HG03025 (cell line): ENCODE measurements around the gene CASZ1.

Experiments used
- ATAC-seq: cut with Tn5 transposase; IDR thresholded peaks from one replicate; pipeline ENCODE4 v1.9.1; 2021; ENCODE audit warnings: mild to moderate bottlenecking, moderate library complexity; ENCODE audit not compliant: unreplicated experiment, low FRiP score

The CASZ1 gene

DNA sequence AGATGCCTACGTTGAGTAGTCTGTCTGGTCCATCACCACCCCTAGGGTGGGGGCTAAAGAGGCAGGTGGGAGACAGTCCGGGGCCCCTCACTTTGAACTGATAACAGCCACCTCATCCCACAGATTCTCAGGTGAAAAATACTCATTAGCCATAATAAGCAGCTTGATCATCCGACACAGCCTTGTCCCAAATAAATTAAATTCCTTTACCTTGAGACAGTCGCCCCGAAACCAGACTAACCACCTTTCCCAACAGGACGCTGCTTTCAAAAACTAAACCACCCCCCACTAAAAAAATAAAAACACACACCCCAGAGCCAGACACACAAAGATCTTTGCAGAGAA lies 103.3 kb downstream of the CASZ1 start:
- ATAC-seq: no peak

DNA sequence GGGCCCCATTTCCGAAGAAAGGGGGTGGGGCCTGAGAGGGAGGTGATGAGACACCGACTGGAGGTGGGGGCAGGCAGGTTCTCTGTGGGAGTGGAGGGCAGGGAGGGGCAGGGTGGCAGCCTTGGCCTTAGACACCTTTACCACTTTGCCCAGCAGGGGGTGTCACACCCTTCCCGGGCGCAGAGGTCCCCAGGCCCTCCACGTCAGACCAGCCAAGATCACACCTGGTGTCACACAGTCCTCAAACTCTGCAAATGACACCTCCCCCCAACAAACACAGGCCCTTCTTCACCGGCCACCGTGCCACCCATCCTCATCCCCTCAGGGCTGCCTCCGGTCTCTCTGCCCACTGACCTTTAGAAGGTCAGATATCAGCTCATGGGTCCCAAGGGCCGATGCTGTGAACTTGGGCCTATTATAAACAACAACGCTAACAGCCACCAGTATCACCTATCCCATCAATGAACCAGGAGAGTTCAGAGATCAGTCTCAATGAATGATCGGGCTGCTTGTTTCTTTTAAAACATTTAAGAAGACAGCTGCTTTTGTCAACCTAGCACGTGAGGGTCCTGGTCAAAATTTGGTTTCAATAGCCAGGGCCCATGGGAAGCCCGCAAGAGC lies 103.9 kb downstream of the CASZ1 start:
- ATAC-seq: no peak

DNA sequence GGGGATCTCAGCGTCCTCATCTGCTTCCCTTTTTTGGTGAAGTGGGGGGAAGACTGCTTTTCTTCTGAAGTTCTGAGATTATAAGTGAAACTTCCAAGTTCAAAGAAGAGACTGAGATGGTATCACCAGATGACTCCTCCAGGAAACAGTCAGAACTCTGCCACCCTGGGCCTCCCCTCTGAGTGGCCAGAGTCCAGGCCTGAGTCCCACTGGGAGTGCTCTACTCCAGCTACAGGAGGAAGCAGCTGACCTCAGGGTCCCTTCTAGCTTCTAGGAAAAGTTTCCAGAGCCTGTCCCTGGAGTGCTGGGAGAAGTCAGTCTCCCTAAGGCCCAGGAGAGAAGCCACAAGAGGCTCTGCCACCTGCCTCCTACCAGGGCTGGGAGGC lies 104.7 kb downstream of the CASZ1 start:
- ATAC-seq: no peak

DNA sequence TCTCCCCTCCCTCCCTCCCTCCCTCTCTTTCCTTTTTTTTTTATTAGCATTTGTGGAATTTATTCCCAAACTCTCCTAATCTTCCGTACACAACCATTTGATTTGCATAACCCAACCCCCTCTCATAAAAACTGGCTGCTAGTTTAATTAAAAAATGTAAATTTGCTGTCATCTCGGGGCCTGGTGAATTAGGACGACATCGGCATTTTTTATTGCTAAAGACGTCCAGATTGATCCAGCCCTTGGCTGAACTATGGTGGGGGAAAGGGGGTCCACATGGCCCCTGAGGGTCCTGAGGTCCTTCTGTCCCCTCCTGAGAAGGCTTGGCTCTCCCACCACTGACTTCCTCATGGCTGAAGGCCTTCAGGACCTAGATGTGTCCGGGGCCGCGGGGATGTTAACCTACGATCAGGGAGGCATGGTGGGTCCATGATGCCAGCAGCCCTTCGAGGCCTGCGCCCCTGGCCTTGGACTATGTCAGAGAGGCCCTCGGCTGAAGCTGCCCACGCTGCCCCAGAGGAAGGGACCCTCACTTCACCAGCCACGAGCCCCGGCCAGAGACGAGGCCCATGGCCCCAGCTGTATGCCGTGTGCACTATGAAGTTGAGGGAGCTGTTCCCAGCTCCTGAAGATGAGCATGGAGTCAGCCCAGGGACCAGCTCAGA lies 105.2 kb downstream of the CASZ1 start:
- ATAC-seq: no peak

DNA sequence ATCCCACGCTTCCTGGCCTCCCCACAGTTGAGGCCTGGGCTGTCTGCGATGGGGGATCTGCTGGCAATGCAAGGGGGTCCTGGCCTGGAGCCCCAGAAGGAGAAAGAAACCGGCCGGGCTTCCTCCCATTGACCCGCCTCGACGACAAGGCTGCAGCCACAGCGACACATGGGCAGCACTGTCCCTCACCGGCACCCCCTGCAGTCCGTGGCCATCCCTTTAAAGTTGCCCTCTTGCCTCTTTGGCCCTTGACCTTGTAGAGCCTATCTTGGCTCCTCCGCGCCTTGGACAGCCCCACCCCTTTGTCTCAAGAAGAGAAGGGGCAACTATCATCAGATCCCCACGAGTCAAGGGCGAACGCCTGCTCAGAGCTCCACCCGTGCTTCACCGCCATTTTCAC lies 106.0 kb downstream of the CASZ1 start:
- ATAC-seq: no peak

DNA sequence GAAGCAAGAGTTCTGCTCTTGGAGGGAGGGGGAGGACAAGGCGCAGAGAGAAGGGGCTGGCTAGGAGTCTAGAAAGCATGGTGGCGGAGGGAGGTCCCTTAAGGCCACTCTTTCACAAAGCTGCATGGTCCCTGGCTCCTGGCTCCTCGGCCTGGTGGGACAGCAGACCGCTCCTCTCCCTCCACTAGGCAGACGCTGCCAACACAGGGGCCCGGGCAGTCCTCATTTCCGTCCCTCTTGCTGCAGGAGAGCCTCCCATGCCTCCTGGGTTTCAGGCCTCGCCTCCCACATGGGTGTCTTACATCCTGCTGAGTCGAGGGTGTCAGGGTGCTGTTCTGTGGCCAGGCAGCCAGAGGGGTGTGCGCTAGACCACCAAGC lies 108.0 kb downstream of the CASZ1 start:
- no peak for ATAC-seq

DNA sequence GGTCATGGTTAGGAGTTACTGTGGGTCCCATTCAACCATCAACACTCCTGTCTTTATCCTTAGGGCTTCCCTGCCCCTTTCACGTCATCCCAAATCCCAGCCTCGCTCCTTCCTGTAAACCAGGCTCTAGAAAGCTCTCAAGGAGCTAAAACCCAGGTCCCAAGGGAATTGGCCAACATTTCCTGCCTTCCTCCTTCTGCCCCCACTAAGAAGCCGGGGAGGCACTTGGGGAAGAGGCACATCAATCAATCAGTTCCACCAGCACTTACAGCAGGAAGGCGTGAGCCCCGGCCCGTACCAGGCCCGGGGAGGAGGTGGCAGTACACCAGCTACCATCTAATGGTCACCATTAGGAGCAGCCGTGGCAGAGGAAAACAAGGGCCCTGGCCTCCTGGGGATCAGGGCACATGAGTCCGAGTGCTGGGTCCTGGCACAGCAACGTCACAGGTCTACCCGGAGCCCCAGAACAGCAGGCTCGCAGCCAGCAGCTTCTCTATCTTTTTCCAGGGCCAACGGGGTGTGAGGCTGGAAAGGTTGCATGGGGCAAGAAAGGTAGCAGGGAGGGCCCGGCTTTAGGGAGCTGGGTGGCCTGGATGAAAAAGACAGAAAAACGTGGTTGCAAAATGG lies 108.6 kb downstream of the CASZ1 start:
- ATAC-seq: no peak

DNA sequence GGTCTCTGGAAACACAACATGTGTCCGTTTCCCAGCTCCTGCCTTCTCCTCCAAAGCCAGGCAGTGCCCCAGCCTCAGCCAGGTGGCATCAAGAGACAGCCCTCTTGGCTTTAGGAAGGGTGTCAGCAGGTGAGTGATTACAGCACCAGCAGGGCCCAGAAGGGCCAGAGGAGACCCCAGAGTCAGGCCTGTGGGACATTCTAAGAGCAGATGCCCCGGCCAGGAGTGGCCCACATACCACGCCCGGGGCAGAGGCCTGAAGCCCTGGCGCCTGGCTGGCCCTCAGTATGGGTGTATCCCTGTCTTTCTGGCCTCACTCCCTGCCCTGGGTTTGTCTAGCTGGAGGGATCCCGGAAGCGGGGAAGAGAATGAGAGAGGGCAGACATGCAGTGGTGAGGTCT lies 109.2 kb downstream of the CASZ1 start:
- no peak for ATAC-seq

DNA sequence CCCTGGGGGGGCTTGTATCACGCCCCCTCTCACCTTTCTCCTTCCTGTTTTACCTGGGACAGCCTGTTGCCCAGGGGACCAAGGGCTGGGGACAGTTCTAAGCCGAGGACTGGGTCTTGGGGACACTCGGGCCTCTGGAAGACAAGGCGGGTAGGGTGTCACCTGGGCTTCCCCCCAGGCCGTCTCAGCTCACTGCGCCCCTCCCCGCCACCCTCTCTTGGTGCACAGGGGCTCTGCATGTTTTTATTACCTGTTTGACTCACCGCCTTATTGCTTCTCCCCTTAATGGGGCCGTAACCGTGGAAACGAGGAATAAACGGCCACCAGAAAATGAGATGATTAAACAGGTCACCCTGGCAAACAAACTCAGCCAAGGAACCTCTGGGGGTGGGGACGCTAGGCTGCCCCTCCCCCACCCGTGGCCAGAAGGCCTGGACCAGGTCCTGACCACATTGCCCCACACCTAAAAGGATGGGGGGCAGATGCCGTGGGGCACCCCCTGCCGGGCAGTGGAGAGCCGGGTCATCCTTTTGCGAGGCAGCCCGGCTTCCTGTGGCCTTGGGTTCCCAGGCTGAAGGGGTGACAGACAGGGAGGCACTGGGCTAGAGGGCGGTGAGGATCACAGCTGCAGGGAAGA lies 109.9 kb downstream of the CASZ1 start:
- ATAC-seq: no peak

DNA sequence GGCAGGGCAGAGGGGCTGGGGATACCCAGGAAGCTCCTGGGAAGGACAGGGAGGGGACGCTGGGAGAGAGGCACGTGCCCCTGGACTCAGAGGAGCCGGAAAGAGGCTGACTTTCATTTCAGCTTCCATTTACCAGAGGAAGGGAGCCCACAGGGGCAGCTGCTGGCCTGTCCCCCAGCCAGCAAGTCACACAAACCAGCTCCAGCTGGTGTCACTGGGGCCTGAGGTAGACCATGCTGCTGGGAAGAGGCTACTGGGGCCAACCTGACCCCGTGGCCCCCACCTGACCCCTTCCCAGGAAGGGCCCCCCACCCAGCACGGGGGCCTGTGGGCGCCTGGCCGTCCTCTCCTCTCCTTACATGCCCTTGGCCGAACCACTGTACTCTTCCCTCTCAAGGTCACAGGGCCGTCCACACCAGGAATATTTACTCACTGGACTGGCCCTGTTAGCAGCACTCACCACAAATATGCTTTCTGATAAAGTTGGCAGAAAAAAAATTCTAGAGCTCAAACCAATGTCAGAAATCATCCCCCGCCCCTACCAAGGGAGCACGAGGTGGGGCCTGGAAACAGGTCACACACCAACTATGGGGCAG lies 110.5 kb downstream of the CASZ1 start:
- ATAC-seq: no peak

DNA sequence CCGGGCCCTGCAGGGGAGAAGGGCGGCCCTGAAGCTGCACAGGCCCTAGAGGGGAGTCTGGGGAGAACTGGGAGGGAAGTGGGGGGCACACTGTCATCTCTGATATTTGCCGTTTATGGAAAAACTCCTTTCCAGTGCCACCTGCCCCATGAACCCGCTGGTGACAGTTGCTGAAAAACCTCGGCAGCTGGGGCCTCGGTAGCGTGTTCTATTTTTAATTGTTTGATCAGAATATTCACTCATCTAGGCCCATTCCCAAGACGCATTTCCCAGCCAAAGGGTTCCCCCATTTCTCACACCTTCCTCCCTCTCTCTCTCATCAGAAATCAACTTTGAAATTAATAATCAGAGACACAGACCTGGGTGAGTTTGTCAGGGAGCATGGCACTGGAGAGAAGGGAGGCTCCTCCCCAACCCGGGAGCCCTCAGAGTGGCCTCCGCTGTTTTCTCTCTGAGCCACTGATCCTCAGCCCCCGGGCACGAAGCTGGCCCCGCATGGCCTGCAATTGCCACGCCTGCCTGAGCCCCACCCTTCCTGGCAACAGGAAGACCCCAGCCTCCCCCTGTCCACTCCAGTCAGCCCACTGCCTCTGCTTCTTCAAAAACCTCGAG lies 111.1 kb downstream of the CASZ1 start:
- ATAC-seq: no peak

DNA sequence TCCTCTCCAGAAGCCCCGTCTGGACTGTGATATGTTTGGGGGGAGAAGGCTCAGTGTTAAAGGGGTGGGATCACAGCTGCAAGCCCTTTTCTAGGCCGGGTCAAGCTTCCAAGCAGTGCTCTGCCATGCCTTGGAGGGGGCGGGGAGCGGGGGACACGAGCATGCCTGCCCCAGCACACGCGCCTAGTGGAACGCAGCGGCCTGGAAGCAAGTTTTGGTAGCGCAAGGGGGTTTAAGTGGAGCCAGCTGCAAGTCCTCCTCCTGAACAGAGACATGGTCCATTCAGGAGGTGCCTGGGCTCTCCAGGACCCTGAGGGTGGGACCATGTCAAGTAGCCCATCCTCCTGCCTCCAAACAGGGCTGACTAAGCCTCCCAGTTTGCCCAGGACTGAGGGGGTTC lies 112.2 kb downstream of the CASZ1 start:
- no peak for ATAC-seq

DNA sequence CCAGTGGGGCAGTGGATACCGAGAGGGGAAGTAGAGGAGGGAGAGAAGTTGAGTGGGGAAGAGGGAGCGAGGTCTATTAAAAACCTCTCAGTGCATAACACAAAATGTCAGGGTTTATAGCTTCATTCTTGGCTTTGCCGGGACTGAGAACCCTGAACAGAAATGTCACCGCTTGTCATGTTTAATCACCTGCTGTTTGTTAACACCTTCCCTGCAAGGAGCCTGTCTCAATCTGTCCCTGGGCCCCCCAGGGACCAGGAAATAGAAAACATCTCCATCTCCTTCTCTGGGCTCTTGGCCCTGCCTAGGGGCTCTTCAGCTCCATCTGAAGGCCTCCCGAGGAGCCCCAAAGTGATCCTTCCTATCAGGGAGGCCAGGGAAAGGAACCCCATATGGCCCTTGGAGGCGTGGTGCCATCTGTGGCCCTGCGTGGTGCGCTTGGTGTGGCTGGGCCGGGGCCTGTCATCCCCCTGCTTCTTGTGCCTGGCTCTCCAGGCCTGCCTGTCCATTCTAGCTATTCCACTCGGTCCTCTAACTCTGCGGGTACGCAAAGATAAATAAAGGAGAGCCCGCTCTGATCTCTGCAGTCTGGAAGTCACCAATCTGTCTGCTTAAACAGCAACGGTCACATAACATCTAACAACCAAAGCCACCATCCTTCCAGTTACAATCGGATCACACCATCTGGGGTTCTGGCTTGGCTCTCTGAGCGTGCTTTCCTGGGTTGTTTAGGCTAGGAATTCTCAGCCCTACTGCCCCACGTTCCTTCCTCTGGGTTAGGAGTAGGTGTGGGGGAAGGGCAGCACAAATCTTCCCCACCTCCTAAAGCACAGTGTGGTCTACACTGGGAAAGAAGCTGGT lies 113.8 kb downstream of the CASZ1 start:
- no peak for ATAC-seq

DNA sequence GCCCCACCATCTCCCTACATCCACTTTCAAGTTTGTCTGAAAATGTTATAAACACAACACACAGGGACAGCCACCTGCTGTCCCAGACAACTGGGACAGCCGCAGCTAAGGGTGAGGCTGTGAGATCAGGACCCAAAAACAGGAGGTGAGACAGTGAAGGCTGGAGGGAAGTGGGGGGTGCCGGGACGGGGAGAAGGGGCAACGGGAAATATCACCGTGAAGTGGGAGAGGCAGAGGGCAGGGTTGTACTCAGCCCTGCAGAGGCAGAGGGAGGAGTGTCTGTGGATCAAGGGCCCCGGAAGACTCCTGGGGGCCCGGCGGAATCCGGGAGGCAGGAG lies 114.4 kb downstream of the CASZ1 start:
- no peak for ATAC-seq

DNA sequence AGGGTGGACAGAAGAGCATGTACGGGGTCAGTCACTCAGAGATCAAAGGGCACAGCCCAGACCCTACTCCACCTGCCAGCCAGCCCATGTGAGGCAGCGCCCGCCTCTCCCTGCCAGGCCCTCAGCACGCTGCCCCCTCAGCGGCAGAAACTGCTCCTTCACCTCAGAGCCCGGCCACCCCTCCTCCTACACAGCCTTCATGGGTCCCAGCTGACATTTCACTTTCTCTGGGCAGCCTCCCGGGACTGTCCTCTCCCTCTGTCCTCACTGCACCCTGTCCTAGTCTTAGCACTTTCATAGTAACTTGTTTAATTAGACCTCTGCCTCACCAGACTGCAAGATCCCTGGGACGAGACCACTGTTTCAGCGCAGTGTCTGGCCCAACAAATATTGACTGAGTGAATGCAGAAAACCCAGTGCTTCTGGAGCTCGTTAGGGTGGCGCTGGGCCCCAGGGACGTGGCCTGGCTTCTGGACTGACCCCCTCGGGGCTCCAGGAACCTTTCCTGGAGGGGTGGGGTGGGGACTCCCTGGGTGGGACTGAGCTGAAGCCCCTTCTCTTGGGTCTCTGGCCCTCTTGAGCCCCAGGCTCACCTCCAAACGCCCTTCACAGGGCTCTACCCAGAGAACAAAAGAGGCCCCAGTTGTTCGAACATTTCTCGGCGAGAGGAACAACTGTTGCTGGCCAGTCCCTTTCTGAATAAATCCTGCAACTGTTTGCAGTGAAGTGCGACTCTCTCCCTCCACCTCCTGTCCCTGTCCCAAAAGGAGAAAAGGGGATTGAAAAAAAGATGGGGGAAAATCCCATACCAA lies 114.9 kb downstream of the CASZ1 start:
- no peak for ATAC-seq

DNA sequence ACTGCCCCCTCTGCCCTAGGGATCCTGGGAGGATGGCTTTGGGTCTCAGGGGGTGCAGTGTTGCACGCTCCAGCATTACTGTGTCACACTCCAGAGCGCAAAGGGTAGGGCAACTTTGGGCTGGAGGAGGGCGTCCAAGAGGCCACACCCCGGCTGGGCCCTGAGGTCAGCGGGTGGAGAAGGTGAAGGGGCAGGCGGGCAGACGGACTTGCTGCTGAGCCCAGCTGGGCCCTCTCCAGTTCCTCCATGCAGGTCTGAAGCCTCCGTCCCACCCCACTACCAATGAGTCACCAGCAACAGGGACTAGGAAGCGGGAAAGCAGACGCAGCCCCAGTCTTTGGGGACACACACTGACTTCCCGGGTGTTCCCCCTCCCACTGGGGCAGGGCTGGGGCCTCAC lies 116.0 kb downstream of the CASZ1 start:
- no peak for ATAC-seq

DNA sequence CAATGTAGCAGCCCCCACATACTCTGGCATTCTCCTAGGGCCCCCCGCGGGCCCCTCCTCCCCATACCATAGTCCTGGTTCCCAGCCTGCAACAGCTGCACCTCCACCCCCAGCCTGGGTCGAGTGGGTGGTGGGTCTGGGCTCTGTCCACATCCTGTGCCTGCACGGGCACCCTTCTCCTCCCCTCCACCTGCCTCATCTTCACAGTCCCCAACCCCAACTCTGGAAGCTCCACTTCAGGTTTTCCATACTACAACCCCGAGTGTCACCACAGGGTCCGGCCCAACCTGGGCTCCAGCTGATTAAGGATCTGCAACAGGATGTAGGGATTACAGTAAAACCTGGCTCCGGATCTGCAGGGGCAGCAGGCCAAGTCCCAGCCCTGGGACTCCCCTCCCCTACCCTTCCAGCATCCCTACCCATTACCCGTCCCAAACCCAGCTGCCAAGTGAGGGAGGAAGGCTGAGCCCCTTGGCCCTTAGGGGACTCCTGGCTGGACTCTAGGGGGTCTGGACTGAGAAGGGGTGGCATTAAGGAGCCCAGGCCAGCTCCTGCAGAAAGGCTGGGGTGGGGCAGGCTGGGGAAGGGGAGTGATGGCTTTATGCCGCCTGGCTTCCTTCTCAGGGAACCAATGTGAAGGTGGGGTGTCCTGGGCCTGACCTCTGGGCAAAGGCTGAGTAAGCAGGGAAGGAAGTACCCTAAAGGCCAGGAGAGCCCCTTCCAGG lies 116.8 kb downstream of the CASZ1 start:
- ATAC-seq: no peak

DNA sequence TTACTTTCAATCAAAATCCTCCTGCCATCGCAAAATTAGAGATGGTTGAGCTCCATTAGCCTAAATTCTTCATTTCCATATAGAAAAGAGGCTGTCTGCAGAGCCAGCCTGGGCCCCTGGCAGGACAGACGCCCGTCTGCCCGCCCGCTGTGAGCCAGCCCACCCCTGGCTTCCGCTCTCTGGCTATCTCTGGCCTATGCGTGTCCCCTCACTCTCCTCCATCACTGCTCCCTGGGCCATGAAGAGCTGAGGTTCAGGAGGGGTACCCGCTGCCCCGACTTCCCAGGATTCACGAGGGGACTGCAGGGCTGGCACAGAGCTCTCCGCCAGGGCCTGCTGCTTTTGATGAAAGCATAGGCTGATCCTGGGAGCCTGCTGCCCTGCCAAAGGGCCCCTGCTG lies 117.6 kb downstream of the CASZ1 start:
- ATAC-seq: no peak

DNA sequence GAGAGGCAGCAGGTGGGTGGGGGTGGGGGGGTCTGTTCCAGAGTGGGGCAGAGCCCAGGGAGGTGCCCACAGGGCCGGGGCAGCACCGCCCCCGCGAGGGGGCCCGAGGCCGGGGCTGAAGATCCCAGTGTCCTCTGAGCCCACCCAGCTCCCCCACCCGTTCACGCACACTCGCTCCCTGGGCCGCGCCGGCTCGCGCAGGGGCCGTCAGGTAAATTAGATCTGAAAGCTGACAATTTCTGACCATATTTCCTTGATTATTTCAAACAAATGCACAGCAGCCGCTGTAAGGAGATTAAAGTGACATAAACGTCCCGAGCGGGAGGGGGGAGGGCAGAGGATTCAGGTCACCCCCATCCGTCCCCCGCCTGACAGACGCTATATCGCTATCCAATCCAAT lies 118.0 kb downstream of the CASZ1 start:
- ATAC-seq: no peak
